H1 (cell line): ENCODE measurements around the gene PRPF6. TPM values are rescaled to one million over a fixed set of nuclear protein-coding genes. Genes with fewer than 3 reads are reported as not detected.

ENCODE experiments used
- CTCF ChIA-PET: fragments of 300-600 bp; sonication (Branson Sonifier 250); formaldehyde crosslinking; loops from one replicate; lab custom pipeline; 2021; ENCODE audit not compliant: partially characterized antibody; lab: Charles Lee
- POLR2A ChIA-PET: fragments of 300-600 bp; sonication (Branson Sonifier 250); formaldehyde crosslinking; loops from one replicate; lab custom pipeline; 2021; ENCODE audit warnings: inconsistent platforms; ENCODE audit not compliant: partially characterized antibody; lab: Charles Lee
- DNase-seq, 2 experiments: peaks; one replicate each; pipeline versions ENCODE4 v3.0.0 to v3.0.0-alpha.2; 2010 to 2022; ENCODE audit warnings: low spot score in 2 of 2, low read depth in 1 of 2, mixed read lengths in 1 of 2
- FAIRE-seq: peaks from 2 replicates; lab custom pipeline; 2011; peaks lifted over from hg19 to GRCh38; lab: Jason Lieb, UNC
- H2AFZ ChIP-seq: 2 replicates; pipeline ENCODE4 v1.8.1; 2012; ENCODE audit warnings: low read length, inconsistent platforms
- H2AK5ac ChIP-seq: 2 replicates; pipeline ENCODE4 v1.6.1; 2013; ENCODE audit warnings: low read depth, low read length
- H2BK120ac ChIP-seq: replicated peaks from 2 replicates; pipeline ENCODE3; 2013; ENCODE audit warnings: low read depth, low read length, inconsistent platforms
- H2BK12ac ChIP-seq: 2 replicates; pipeline ENCODE4 v1.6.1; 2013; ENCODE audit warnings: low read depth, low read length
- H2BK15ac ChIP-seq: 2 replicates; pipeline ENCODE4 v1.6.1; 2013; ENCODE audit warnings: low read length
- H2BK20ac ChIP-seq: 2 replicates; pipeline ENCODE4 v1.6.1; 2013; ENCODE audit warnings: low read length
- H2BK5ac ChIP-seq: 2 replicates; pipeline ENCODE4 v1.6.1; 2013; ENCODE audit warnings: low read depth, low read length
- H3K14ac ChIP-seq: 2 replicates; pipeline ENCODE4 v1.6.1; 2013; ENCODE audit warnings: inconsistent platforms; ENCODE audit not compliant: insufficient read length
- H3K18ac ChIP-seq: 2 replicates; pipeline ENCODE4 v1.6.1; 2013; ENCODE audit warnings: low read length; ENCODE audit errors: extremely low read depth
- H3K23ac ChIP-seq: 2 replicates; pipeline ENCODE4 v1.6.1; 2013; ENCODE audit warnings: inconsistent platforms; ENCODE audit not compliant: insufficient read length
- H3K23me2 ChIP-seq: 2 replicates; pipeline ENCODE4 v1.6.1; 2013; ENCODE audit warnings: low read depth, low read length
- H3K27ac ChIP-seq: 2 replicates; pipeline ENCODE4 v1.6.1; 2011; ENCODE audit warnings: low read depth, low read length, inconsistent platforms
- H3K27me3 ChIP-seq, 4 experiments: replicated peaks in 1 of 4; 1 replicate in 1 of 4; 2 replicates in 3 of 4; pipeline versions ENCODE4 v1.6.1 to v1.8.1; 2011 to 2013; ENCODE audit warnings: low read length in 3 of 4, mild to moderate bottlenecking in 3 of 4, inconsistent platforms in 2 of 4, mixed read lengths in 2 of 4, moderate library complexity in 1 of 4; ENCODE audit not compliant: control insufficient read depth in 3 of 4, insufficient read depth in 3 of 4; ENCODE audit errors: extremely low read depth in 1 of 4
- H3K36me3 ChIP-seq, 4 experiments: 2 replicates each; pipeline versions ENCODE4 v1.6.1 to v1.8.1; 2011 to 2013; ENCODE audit warnings: mild to moderate bottlenecking in 4 of 4, low read length in 3 of 4, moderate library complexity in 2 of 4, control low read depth in 1 of 4, inconsistent platforms in 1 of 4; ENCODE audit not compliant: insufficient read depth in 4 of 4, control insufficient read depth in 2 of 4
- H3K4ac ChIP-seq: replicated peaks from 2 replicates; pipeline ENCODE3; 2013; ENCODE audit warnings: low read length, low read depth, mixed read lengths, inconsistent platforms; ENCODE audit not compliant: insufficient read length
- H3K4me1 ChIP-seq, 4 experiments: replicated peaks in 1 of 4; 1 replicate in 1 of 4; 2 replicates in 3 of 4; pipeline versions ENCODE4 v1.6.1 to v1.8.1; 2011 to 2013; ENCODE audit warnings: low read length in 3 of 4, inconsistent platforms in 2 of 4, mixed read lengths in 1 of 4; ENCODE audit not compliant: insufficient read depth in 4 of 4, control insufficient read depth in 3 of 4
- H3K4me2 ChIP-seq, 2 experiments: 2 replicates each; pipeline versions ENCODE4 v1.6.1 to v1.8.1; 2011 to 2013; ENCODE audit warnings: low read depth in 2 of 2, low read length in 2 of 2, control low read depth in 1 of 2, inconsistent platforms in 1 of 2, mild to moderate bottlenecking in 1 of 2; ENCODE audit not compliant: insufficient read depth in 1 of 2
- H3K4me3 ChIP-seq, 4 experiments: fragments of 200-600, 300-600 bp in 1 of 4; sonication (generic), shearing (Covaris generic), sonication (Bioruptor Twin) in 1 of 4; 2 replicates each; pipeline versions ENCODE4 v1.5.1 to v1.8.1; 2011 to 2016; ENCODE audit warnings: low read length in 4 of 4, low read depth in 3 of 4, control low read depth in 2 of 4, inconsistent platforms in 2 of 4, mild to moderate bottlenecking in 2 of 4, mixed read lengths in 1 of 4, moderate library complexity in 1 of 4; ENCODE audit not compliant: insufficient read depth in 2 of 4; ENCODE audit errors: extremely low read depth in 1 of 4
- H3K56ac ChIP-seq: replicated peaks from 2 replicates; pipeline ENCODE3; 2013; ENCODE audit warnings: low read depth, mild to moderate bottlenecking, mixed read lengths, low read length, inconsistent platforms; ENCODE audit not compliant: insufficient read length
- H3K79me1 ChIP-seq: 2 replicates; pipeline ENCODE4 v1.6.1; 2013; ENCODE audit warnings: low read depth, low read length, control low read depth
- H3K79me2 ChIP-seq, 2 experiments: 2 replicates each; pipeline versions ENCODE4 v1.6.1 to v1.8.1; 2012 to 2013; ENCODE audit warnings: low read length in 2 of 2, mild to moderate bottlenecking in 2 of 2, inconsistent platforms in 1 of 2; ENCODE audit not compliant: insufficient read depth in 2 of 2, control insufficient read depth in 1 of 2
- H3K9ac ChIP-seq, 4 experiments: replicated peaks in 1 of 4; 1 replicate in 1 of 4; 2 replicates in 3 of 4; pipeline versions ENCODE4 v1.6.1 to v1.8.1; 2011 to 2013; ENCODE audit warnings: low read depth in 3 of 4, low read length in 3 of 4, control low read depth in 2 of 4, mild to moderate bottlenecking in 2 of 4, moderate library complexity in 2 of 4, inconsistent platforms in 1 of 4; ENCODE audit errors: extremely low read depth in 1 of 4
- H3K9me3 ChIP-seq, 2 experiments: 2 replicates each; pipeline versions ENCODE4 v1.6.1 to v1.8.1; 2012 to 2013; ENCODE audit warnings: mild to moderate bottlenecking in 2 of 2, moderate library complexity in 2 of 2, control low read depth in 1 of 2, inconsistent platforms in 1 of 2, low read depth in 1 of 2, low read length in 1 of 2, mixed read lengths in 1 of 2; ENCODE audit not compliant: insufficient read depth in 2 of 2
- H4K20me1 ChIP-seq, 2 experiments: replicated peaks in 1 of 2; 2 replicates each; pipeline versions ENCODE3 to v1.8.1; 2011 to 2013; ENCODE audit warnings: inconsistent platforms in 2 of 2, low read length in 2 of 2, mild to moderate bottlenecking in 1 of 2; ENCODE audit not compliant: insufficient read depth in 2 of 2, control insufficient read depth in 1 of 2
- H4K5ac ChIP-seq: 2 replicates; pipeline ENCODE4 v1.6.1; 2013; ENCODE audit warnings: low read length, low read depth, mixed read lengths, inconsistent platforms; ENCODE audit not compliant: insufficient read length
- H4K8ac ChIP-seq: 2 replicates; pipeline ENCODE4 v1.8.0; 2013; ENCODE audit warnings: mild to moderate bottlenecking, moderate library complexity, low read length, inconsistent platforms; ENCODE audit not compliant: insufficient read depth; ENCODE audit errors: extremely low read depth
- H4K91ac ChIP-seq: replicated peaks from 2 replicates; pipeline ENCODE3; 2013; ENCODE audit warnings: low read length, mixed read lengths, inconsistent platforms; ENCODE audit not compliant: insufficient read length
- CBX8 ChIP-seq: fragments of 300-800, 300-1000 bp; sonication (generic); IDR thresholded peaks from 2 replicates; pipeline ENCODE4 v1.7.1; 2016; ENCODE audit warnings: low read depth, low read length, borderline replicate concordance
- JUN ChIP-seq: IDR thresholded peaks from 2 replicates; pipeline ENCODE4 v1.6.1; 2011; ENCODE audit warnings: low read depth, mild to moderate bottlenecking, improper control_type of control experiment, low read length
- KDM4A ChIP-seq: IDR thresholded peaks from one replicate; pipeline ENCODE4 v1.7.1; 2012; ENCODE audit warnings: low read depth, mild to moderate bottlenecking, moderate library complexity, low read length, inconsistent platforms; ENCODE audit not compliant: severe bottlenecking
- RAD21 ChIP-seq, 2 experiments: IDR thresholded peaks in 1 of 2; conservative IDR thresholded peaks in 1 of 2; 2 replicates each; pipeline ENCODE4 v1.6.1; 2011; ENCODE audit warnings: low read depth in 2 of 2, low read length in 2 of 2, improper control_type of control experiment in 1 of 2, inconsistent platforms in 1 of 2, mild to moderate bottlenecking in 1 of 2, moderate library complexity in 1 of 2
- YY1 ChIP-seq: IDR thresholded peaks from 2 replicates; pipeline ENCODE4 v1.6.1; 2011; ENCODE audit warnings: low read depth, mild to moderate bottlenecking, low read length
- ZNF274 ChIP-seq: IDR thresholded peaks from 2 replicates; pipeline ENCODE4 v1.7.0; 2012; ENCODE audit warnings: low read length, borderline replicate concordance; ENCODE audit errors: extremely low read depth
- WGBS, 2 experiments: shearing (Covaris generic) in 1 of 2; methylation state at CpG; one replicate each; pipeline versions ENCODE4 v1.1.6 to v1.1.7; 2013 to 2015; ENCODE audit warnings: low lambda C conversion rate in 2 of 2, mixed read lengths in 2 of 2, inconsistent platforms in 1 of 2, low coverage in 1 of 2, missing lambda C conversion rate in 1 of 2; ENCODE audit not compliant: insufficient replicate concordance in 2 of 2, insufficient coverage in 1 of 2, insufficient read length in 1 of 2; ENCODE audit errors: extremely low coverage in 1 of 2, missing lambda C conversion rate in 1 of 2; 5-methylcytosine and 5-hydroxymethylcytosine counted together
- polyA plus RNA-seq, 7 experiments: library from polyadenylated mRNA; depleted of rRNA in 3 of 7; stranded (reverse) in 5 of 7; unstranded in 2 of 7; fragments of >200 nt in 5 of 7; fragments of 200-250 nt in 2 of 7; gene quantifications; 1 replicate in 5 of 7; 2 replicates in 1 of 7; 4 replicates in 1 of 7; pipeline versions ENCODE4 v1.2.1 to v1.2.3, GENCODE V29; 2011 to 2013; ENCODE audit warnings: missing spikeins in 2 of 7, mixed read lengths in 2 of 7
- total RNA-seq: library from RNA; stranded (reverse); fragmentation: NEBNext Ultra II Directional; extraction: Animal tissue kit (Norgen Biotek cat#: 25700); gene quantifications from 2 replicates; pipeline ENCODE4 v1.2.1, GENCODE V29; 2021

PRPF6 gene
- total and polyA plus RNA-seq, 2 of the 8 experiments (the other 6 are each of a cell fraction or from before 2014, with no cell fraction given), result 27.9 to 76.9 TPM

GRCh38 chr20:64063389-64064144 lies 82.6 kb downstream of the PRPF6 start:
- peaks cover 2 to 6% of the 10 kb centered on the region in 2 experiments for H4K20me1 ChIP-seq
- 0 out of 2 replicates have a peak, but pooled peaks have one; percentile 5 for TF ChIP-seq YY1
- peak; percentile 4 for TF ChIP-seq KDM4A
- no peak for TF ChIP-seq RAD21 (IDR thresholded peaks at IDR 0.05 in 1 of 2, conservative IDR thresholded peaks at IDR 0.05 in 1 of 2; ENCODE audit: low read depth in 2 of 2, low read length in 2 of 2)
- TF ChIP-seq CBX8, result no peak
- TF ChIP-seq JUN, result no peak
- TF ChIP-seq ZNF274, result no peak
- TF ChIP-seq, all 59 proteins: peak for 2
- Histone ChIP-seq H3K36me3 (no peaks in the 10 kb centered on the region), H2BK120ac (no peak overlapping the region), H3K4me1 (peaks cover 3 to 15% (median 7%) of the 10 kb centered on the region in 4 experiments), H3K4me2 (peak overlapping the region; percentile 60 to 83), H2BK15ac (no peak overlapping the region), H3K79me2 (no peaks in the 10 kb centered on the region), H4K5ac (no peak overlapping the region), H3K14ac (no peak overlapping the region), H2BK12ac (no peak overlapping the region), H4K8ac (no peak overlapping the region), H3K27ac (no peak overlapping the region), H3K4ac (no peak overlapping the region), H2BK20ac (no peak overlapping the region), H3K23ac (no peak overlapping the region), H2AFZ (no peak overlapping the region), H3K9me3 (no peaks in the 10 kb centered on the region), H2BK5ac (no peak overlapping the region), H3K27me3 (no peaks in the 10 kb centered on the region; a peak in 2 of 7 replicates), H3K23me2 (peaks cover 2% of the 10 kb centered on the region; the same call in 1 of the 2 replicates), H4K91ac (no peak overlapping the region), H3K56ac (no peak overlapping the region), H3K79me1 (no peaks in the 10 kb centered on the region), H3K9ac (peak overlapping the region in 3 of 4 experiments; percentile 34 to 64 (median 44); a peak in 4 of 7 replicates), H3K18ac (peak overlapping the region; percentile 13; the same call in 1 of the 2 replicates), H3K4me3 (peak overlapping the region; percentile 66 to 81 (median 72)), H2AK5ac (no peak overlapping the region)
- ChIA-PET POLR2A (interaction anchor here (0.9 to 4.5 kb wide), 9 partner anchors 8 to 70 kb away, joined by 3 to 27 read pairs (median 5); partner anchors contain the start of genes C20orf204, LKAAEAR1, OPRL1 and RGS19), CTCF (interaction anchor here (0.8 to 15.0 kb wide), 9 partner anchors 8 to 83 kb away, joined by 3 to 139 read pairs (median 5); partner anchors contain the start of genes LKAAEAR1, OPRL1, PRPF6 and RGS19)
- DNase-seq (no peak), FAIRE-seq (no peak)
- 8% methylated on average over 48 of the region's 51 CpGs; no CpG with 5 or more reads in 1 of the 2 experiments for WGBS, 2 experiments
